Raji (cell line): Measurements from ENCODE around the gene SPNS3.

Source experiments
- POLR2A ChIP-seq: IDR thresholded peaks from 2 replicates; pipeline ENCODE4 v1.6.1; 2011; ENCODE audit warnings: low read depth, low read length, control low read depth; ENCODE audit not compliant: insufficient read depth

SPNS3 gene

GRCh38 chr17:4490109-4490591, 56.4 kb downstream of the SPNS3 start:
- no peak for TF ChIP-seq POLR2A

GRCh38 chr17:4490637-4491061, 56.9 kb downstream of the SPNS3 start:
- TF ChIP-seq POLR2A: no peak

GRCh38 chr17:4492721-4493561, 59.2 kb downstream of the SPNS3 start:
- TF ChIP-seq POLR2A: no peak

- TF ChIP-seq POLR2A: no peak
These were observed 63.5 kb downstream of the SPNS3 start for GRCh38 chr17:4497101-4497824.

GRCh38 chr17:4498461-4499397, 65.0 kb downstream of the SPNS3 start, which contains the start of gene SPNS2:
Gene SPNS2, plus strand, starts transcription at chr17:4498881. Its CDS starts 167 bp downstream, at chr17:4499048.
- no peak for TF ChIP-seq POLR2A

- TF ChIP-seq POLR2A: no peak
These were observed 65.9 kb downstream of the SPNS3 start for GRCh38 chr17:4499431-4500190.

- TF ChIP-seq POLR2A: no peak
These were observed 66.4 kb downstream of the SPNS3 start for GRCh38 chr17:4500191-4500571.

GRCh38 chr17:4501295-4501949, 67.7 kb downstream of the SPNS3 start:
- TF ChIP-seq POLR2A: no peak

GRCh38 chr17:4502466-4503154, 68.9 kb downstream of the SPNS3 start:
- TF ChIP-seq POLR2A: no peak

- TF ChIP-seq POLR2A: no peak
These were observed 69.7 kb downstream of the SPNS3 start for GRCh38 chr17:4503283-4504025.

- no peak for TF ChIP-seq POLR2A
These were observed 70.4 kb downstream of the SPNS3 start for GRCh38 chr17:4504188-4504587.

GRCh38 chr17:4505187-4505586, 71.4 kb downstream of the SPNS3 start:
- no peak for TF ChIP-seq POLR2A
